Measurements from ENCODE around the gene FBF1.

GRCh38 chr17:75899767-75900468 is 40.9 kb downstream of the FBF1 start:
- TF ChIP-seq CTCF (conservative IDR thresholded peaks at IDR 0.05; ENCODE audit: low read depth, low read length) (no peak), EZH2 (IDR thresholded peaks at IDR 0.05; ENCODE audit: borderline replicate concordance, low read depth, low read length, poor library complexity, severe bottlenecking) (no peak)

Measured in A673 (cell line).